ENCODE data around the gene BUB1B.

The BUB1B gene

DNA sequence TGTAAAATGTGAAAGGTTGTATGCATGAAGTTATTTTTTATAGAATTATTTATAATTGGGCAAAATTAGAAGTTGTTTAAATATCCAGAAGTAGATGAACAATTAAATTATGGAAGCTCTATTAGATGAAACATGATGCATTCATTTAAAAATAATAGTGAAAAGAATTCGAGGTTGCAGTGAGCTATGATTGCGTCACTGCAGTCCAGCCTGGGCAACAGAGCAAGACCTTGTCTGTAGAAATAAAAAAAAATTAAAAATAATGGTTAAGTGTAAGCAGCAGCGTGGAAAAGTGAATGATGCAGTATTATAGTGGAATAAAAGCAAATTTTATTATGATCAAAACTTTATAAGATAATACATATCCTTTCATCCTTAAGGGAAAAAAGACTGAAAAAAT, 14.3 kb downstream of the BUB1B start:
- TF ChIP-seq, protein P1, sequence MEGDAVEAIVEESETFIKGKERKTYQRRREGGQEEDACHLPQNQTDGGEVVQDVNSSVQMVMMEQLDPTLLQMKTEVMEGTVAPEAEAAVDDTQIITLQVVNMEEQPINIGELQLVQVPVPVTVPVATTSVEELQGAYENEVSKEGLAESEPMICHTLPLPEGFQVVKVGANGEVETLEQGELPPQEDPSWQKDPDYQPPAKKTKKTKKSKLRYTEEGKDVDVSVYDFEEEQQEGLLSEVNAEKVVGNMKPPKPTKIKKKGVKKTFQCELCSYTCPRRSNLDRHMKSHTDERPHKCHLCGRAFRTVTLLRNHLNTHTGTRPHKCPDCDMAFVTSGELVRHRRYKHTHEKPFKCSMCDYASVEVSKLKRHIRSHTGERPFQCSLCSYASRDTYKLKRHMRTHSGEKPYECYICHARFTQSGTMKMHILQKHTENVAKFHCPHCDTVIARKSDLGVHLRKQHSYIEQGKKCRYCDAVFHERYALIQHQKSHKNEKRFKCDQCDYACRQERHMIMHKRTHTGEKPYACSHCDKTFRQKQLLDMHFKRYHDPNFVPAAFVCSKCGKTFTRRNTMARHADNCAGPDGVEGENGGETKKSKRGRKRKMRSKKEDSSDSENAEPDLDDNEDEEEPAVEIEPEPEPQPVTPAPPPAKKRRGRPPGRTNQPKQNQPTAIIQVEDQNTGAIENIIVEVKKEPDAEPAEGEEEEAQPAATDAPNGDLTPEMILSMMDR (IDR thresholded peaks at IDR 0.05; ENCODE audit: low read depth, low read length): no peak
- Histone ChIP-seq H3K27me3 (ENCODE audit: insufficient read depth, low read depth, severe bottlenecking) (no peaks in the 10 kb centered on the region), H3K9me3 (ENCODE audit: severe bottlenecking) (no peaks in the 10 kb centered on the region), H3K4me3 (ENCODE audit: low read depth, low read length) (no peak overlapping the region), H3K27ac (no peak overlapping the region), H3K36me3 (peaks cover 53% of the 10 kb centered on the region)
- no peak for DNase-seq

DNA sequence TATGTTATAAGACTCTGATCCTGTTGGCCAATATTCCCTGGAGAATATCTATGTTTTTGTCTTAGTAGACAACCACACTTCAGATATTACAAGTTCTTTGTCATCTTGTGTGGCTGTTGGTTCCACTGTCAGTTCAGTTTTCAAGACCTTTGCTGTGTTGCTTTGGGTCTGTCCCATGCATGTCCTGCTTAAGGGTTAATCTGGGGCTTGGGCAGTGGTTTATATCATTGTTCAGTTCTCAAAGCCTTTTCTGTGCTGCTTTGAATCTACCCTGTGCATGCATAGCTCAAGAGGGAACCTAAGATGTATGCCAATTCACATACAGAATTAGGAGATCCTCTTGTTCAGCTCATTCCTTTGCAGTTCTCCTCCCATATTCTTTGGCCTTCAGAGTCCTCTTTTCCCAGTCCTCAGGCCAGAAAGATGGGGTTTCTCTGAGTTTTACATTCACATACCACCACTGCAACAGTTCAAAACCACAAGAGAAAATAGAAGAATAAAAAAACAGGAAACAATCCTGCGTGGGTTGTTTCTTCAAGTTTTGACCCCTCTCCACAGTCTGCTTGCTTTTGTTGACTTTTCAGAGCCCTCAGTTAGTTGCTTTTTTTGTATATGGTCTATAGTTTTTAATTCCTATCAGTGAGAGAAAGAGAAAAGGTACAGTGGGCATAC, 21.6 kb downstream of the BUB1B start:
- peaks cover 59% of the 10 kb centered on the region for H3K36me3 ChIP-seq
- DNase-seq: no peak

DNA sequence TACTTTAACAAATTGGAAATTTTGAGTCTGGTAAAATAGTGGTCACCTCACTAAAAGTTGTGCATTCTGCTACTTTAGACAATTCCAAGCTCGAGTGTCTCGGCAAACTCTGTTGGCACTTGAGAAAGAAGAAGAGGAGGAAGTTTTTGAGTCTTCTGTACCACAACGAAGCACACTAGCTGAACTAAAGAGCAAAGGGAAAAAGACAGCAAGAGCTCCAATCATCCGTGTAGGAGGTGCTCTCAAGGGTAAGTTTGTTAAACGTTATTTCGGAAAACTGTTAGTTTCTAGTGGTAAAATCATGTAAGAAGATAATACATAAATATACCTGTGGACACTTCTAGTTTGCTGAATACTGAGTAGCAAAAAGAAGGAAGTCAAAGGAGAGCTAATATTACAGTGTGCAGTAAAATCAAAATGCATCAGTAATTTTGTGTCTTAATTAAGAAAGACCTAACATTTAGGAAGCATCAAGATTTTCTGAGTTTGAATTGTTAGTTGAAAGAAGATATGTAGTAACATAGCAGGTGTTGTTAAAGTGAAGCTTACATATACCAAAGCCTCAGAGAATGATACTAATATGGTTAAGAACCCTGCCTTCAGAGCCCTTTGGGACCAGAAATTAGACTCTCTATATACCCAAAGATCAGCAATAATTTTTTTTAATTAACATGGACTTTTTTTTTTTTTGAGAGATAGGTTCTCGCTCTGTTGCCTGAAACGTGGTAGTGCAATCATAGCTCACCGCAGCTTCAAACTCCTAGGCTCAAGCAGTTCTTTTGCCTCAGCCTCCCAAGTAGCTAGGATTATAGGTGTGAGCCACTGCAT, 23.0 kb downstream of the BUB1B start:
- Histone ChIP-seq H3K36me3 (peaks cover 63% of the 10 kb centered on the region), H3K27ac (no peak overlapping the region), H3K4me3 (ENCODE audit: low read depth, low read length) (no peak overlapping the region), H3K9me3 (ENCODE audit: severe bottlenecking) (no peaks in the 10 kb centered on the region), H3K27me3 (ENCODE audit: insufficient read depth, low read depth, severe bottlenecking) (no peaks in the 10 kb centered on the region)
- TF ChIP-seq, protein P1 (IDR thresholded peaks at IDR 0.05; ENCODE audit: low read depth, low read length): no peak
- no peak for DNase-seq

More for the DNA sequence above, 21.6 kb downstream of the BUB1B start:
- Histone ChIP-seq H3K27ac (no peak overlapping the region), H3K4me3 (ENCODE audit: low read depth, low read length) (no peak overlapping the region), H3K9me3 (ENCODE audit: severe bottlenecking) (no peaks in the 10 kb centered on the region), H3K27me3 (ENCODE audit: insufficient read depth, low read depth, severe bottlenecking) (no peaks in the 10 kb centered on the region)
- TF ChIP-seq, protein P1 (IDR thresholded peaks at IDR 0.05; ENCODE audit: low read depth, low read length): no peak

DNA sequence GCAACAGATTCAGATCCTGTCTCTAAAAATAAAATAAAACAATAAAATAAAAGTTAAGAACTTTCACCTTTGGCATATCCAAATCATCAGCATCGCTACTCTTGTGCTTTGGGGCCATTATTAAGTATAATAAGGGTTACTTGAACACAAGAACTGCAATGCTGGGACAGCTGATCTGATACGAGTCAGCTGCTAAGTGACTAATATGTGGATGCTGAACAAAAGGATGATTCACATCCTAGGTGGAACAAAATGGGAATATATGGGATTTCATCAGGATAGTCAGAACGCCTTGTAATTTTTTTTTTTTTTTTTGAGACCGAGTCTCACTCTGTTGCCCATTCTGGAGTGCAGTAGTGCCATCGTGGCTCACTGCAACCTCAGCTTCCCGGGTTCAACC, 29.7 kb downstream of the BUB1B start:
- Histone ChIP-seq H3K27me3 (ENCODE audit: insufficient read depth, low read depth, severe bottlenecking) (no peaks in the 10 kb centered on the region), H3K4me3 (ENCODE audit: low read depth, low read length) (no peak overlapping the region), H3K9me3 (ENCODE audit: severe bottlenecking) (no peaks in the 10 kb centered on the region), H3K27ac (no peak overlapping the region), H3K36me3 (peaks cover 64% of the 10 kb centered on the region)
- no peak for DNase-seq
- TF ChIP-seq, protein P1 (IDR thresholded peaks at IDR 0.05; ENCODE audit: low read depth, low read length): no peak

DNA sequence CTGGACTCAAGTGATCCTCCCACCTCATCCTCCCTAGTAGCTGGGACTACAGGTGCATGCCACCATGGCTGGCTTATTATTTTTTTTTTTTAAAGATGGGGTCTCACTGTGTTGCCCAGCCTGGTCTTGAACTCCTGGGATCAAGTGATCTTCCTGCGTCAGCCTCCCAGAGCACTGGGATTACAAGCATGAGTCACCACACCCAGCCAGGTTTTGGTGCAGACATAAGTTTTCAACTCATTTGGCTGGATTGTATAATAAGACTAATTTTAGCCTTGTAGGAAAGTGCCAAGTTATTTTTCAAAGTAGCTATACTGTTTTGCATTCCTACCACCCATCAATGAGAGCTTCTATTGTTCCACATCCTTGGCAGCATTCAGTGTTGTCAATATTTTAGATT, 32.1 kb downstream of the BUB1B start:
- H3K27me3 ChIP-seq (ENCODE audit: insufficient read depth, low read depth, severe bottlenecking): no peaks in the 10 kb centered on the region
- TF ChIP-seq, protein P1 (IDR thresholded peaks at IDR 0.05; ENCODE audit: low read depth, low read length): no peak
- H3K4me3 ChIP-seq (ENCODE audit: low read depth, low read length): no peak overlapping the region
- H3K9me3 ChIP-seq (ENCODE audit: severe bottlenecking): no peaks in the 10 kb centered on the region
- no peak for DNase-seq
- no peak overlapping the region for H3K27ac ChIP-seq
- peaks cover 71% of the 10 kb centered on the region for H3K36me3 ChIP-seq

All from WERI-Rb-1 (cell line).